Smooth muscle cell (in vitro differentiated cells): ENCODE data around the gene HTT. TPM values are rescaled to one million over a fixed set of nuclear protein-coding genes. Genes with fewer than 3 reads are reported as not detected.

Experiments
- DNase-seq: peaks from one replicate; lab custom pipeline; 2025; ENCODE audit not compliant: unreplicated experiment; lab: John Stamatoyannopoulos, UW
- H2AFZ ChIP-seq: fragments of 200-600 bp; sonication (generic); 2 replicates; pipeline ENCODE4 v1.6.0; 2016; ENCODE audit warnings: antibody characterized with exemption, low read depth, mild to moderate bottlenecking
- H3F3A ChIP-seq: fragments of 200-600 bp; sonication (generic); 2 replicates; pipeline ENCODE4 v1.6.0; 2017; ENCODE audit warnings: antibody characterized with exemption, low read depth
- H3K27ac ChIP-seq: fragments of 200-600 bp; sonication (generic); 2 replicates; pipeline ENCODE4 v1.5.1; 2016; ENCODE audit warnings: low read depth, mild to moderate bottlenecking
- H3K27me3 ChIP-seq: fragments of 200-600 bp; sonication (generic); 2 replicates; pipeline ENCODE4 v1.6.1; 2016; ENCODE audit warnings: low read depth, mild to moderate bottlenecking
- H3K36me3 ChIP-seq: fragments of 200-600 bp; sonication (generic); 2 replicates; pipeline ENCODE4 v1.5.1; 2016; ENCODE audit warnings: low read depth
- H3K4me1 ChIP-seq: fragments of 200-600 bp; sonication (generic); 2 replicates; pipeline ENCODE4 v1.5.1; 2016; ENCODE audit warnings: low read depth
- H3K4me2 ChIP-seq: fragments of 200-600 bp; sonication (generic); 2 replicates; pipeline ENCODE4 v1.6.0; 2016; ENCODE audit warnings: mild to moderate bottlenecking
- H3K4me3 ChIP-seq: fragments of 200-600 bp; sonication (generic); 2 replicates; pipeline ENCODE4 v1.5.1; 2016; ENCODE audit warnings: mild to moderate bottlenecking
- H3K79me2 ChIP-seq: fragments of 200-600 bp; sonication (generic); 2 replicates; pipeline ENCODE4 v1.6.0; 2016; ENCODE audit warnings: low read depth, mild to moderate bottlenecking
- H3K9ac ChIP-seq: fragments of 200-600 bp; sonication (generic); 2 replicates; pipeline ENCODE4 v1.6.0; 2016; ENCODE audit warnings: low read depth
- H3K9me3 ChIP-seq: fragments of 200-600 bp; sonication (generic); replicated peaks from 2 replicates; pipeline ENCODE4 v1.5.1; 2016; ENCODE audit warnings: low read depth
- H4K20me1 ChIP-seq: fragments of 200-600 bp; sonication (generic); 2 replicates; pipeline ENCODE4 v1.6.0; 2016; ENCODE audit warnings: low read depth
- CTCF ChIP-seq: fragments of 200-600 bp; sonication (generic); IDR thresholded peaks from 2 replicates; pipeline ENCODE4 v1.5.1; 2017; ENCODE audit warnings: borderline replicate concordance, mild to moderate bottlenecking, antibody characterized with exemption; ENCODE audit not compliant: insufficient read depth, poor library complexity, severe bottlenecking
- WGBS: methylation state at CpG from one replicate; pipeline ENCODE4 v1.1.7; 2016; ENCODE audit warnings: low lambda C conversion rate; 5-methylcytosine and 5-hydroxymethylcytosine counted together
- polyA plus RNA-seq: library from polyadenylated mRNA; unstranded; fragments of >200 nt; fragmentation: Nextera tagmentation; extraction: Ambion mirVana; gene quantifications from 2 replicates; pipeline ENCODE4 v1.2.1, GENCODE V29; 2016
- total RNA-seq: library from RNA; depleted of rRNA; stranded (reverse); fragments of >200 nt; gene quantifications from 2 replicates; pipeline ENCODE4 v1.2.3, GENCODE V29; 2014

The HTT gene
- total and polyA plus RNA-seq, 2 experiments from 2014 or later = 7.1 to 16.4 TPM

GRCh38 chr4:3215733-3216132 lies 141.3 kb downstream of the HTT start:
- WGBS = 96% methylated on average over 4 of the region's 4 CpGs
- no peak overlapping the region for H3K4me2 ChIP-seq
- no peaks in the 10 kb centered on the region for H3F3A ChIP-seq
- no peaks in the 10 kb centered on the region for H3K27me3 ChIP-seq
- H2AFZ ChIP-seq = no peak overlapping the region
- H4K20me1 ChIP-seq = no peaks in the 10 kb centered on the region
- no peak for TF ChIP-seq CTCF
- peaks cover 2% of the 10 kb centered on the region for H3K36me3 ChIP-seq
- H3K79me2 ChIP-seq = no peaks in the 10 kb centered on the region
- H3K9me3 ChIP-seq = no peaks in the 10 kb centered on the region
- H3K4me1 ChIP-seq = no peaks in the 10 kb centered on the region
- H3K27ac ChIP-seq = no peak overlapping the region
- H3K9ac ChIP-seq = no peak overlapping the region
- no peak for DNase-seq
- no peak overlapping the region for H3K4me3 ChIP-seq

GRCh38 chr4:3217266-3217665 lies 142.8 kb downstream of the HTT start:
- Histone ChIP-seq H3K9me3 (no peaks in the 10 kb centered on the region), H3K27me3 (no peaks in the 10 kb centered on the region), H3K4me3 (no peak overlapping the region), H3K9ac (no peak overlapping the region), H3K36me3 (peaks cover 6% of the 10 kb centered on the region), H3F3A (no peaks in the 10 kb centered on the region), H4K20me1 (no peaks in the 10 kb centered on the region), H2AFZ (no peak overlapping the region), H3K27ac (no peak overlapping the region), H3K4me1 (no peaks in the 10 kb centered on the region), H3K4me2 (no peak overlapping the region), H3K79me2 (no peaks in the 10 kb centered on the region)
- 98% methylated on average over 2 of the region's 2 CpGs for WGBS
- DNase-seq = no peak
- no peak for TF ChIP-seq CTCF

GRCh38 chr4:3217771-3218170 lies 143.3 kb downstream of the HTT start:
- no peak for TF ChIP-seq CTCF
- Histone ChIP-seq H3K36me3 (peaks cover 6% of the 10 kb centered on the region), H3K27ac (no peak overlapping the region), H3K4me3 (no peak overlapping the region), H3K9me3 (no peaks in the 10 kb centered on the region), H3K4me1 (no peaks in the 10 kb centered on the region), H4K20me1 (no peaks in the 10 kb centered on the region), H2AFZ (no peak overlapping the region), H3K4me2 (no peak overlapping the region), H3K27me3 (no peaks in the 10 kb centered on the region), H3F3A (no peaks in the 10 kb centered on the region), H3K79me2 (no peaks in the 10 kb centered on the region), H3K9ac (no peak overlapping the region)
- 98% methylated on average over 16 of the region's 16 CpGs for WGBS
- no peak for DNase-seq
